Breast epithelium (tissue), 4 donors: ENCODE data around the gene C12orf42. TPM values are rescaled to one million over a fixed set of nuclear protein-coding genes. Genes with fewer than 3 reads are reported as not detected.

Experiments
- DNase-seq, 2 donors: peaks; one replicate each; pipeline ENCODE4 v3.0.0-alpha.2; 2019; ENCODE audit warnings: low spot score in 2 of 2
- H3K27ac ChIP-seq, 2 donors: fragments of 200-600 bp; sonication (generic) in 1 of 2; one replicate each; pipeline ENCODE4 v1.5.1; 2016 to 2019; ENCODE audit warnings: mild to moderate bottlenecking in 1 of 2
- H3K27me3 ChIP-seq, 2 donors: fragments of 200-600 bp; sonication (generic) in 1 of 2; one replicate each; pipeline versions ENCODE4 v1.5.1 to v1.6.0; 2017 to 2019; ENCODE audit warnings: control low read depth in 1 of 2, mild to moderate bottlenecking in 1 of 2
- H3K36me3 ChIP-seq: fragments of 200-600 bp; one replicate; pipeline ENCODE4 v1.5.1; 2019
- H3K4me1 ChIP-seq, 2 donors: fragments of 200-600 bp; sonication (generic); one replicate each; pipeline ENCODE4 v1.5.1; 2016 to 2019; ENCODE audit warnings: control low read depth in 1 of 2
- H3K4me3 ChIP-seq, 3 donors: fragments of 200-600 bp; sonication (generic); 1 replicate in 2 of 3; 2 replicates in 1 of 3; pipeline ENCODE4 v1.5.1; 2016 to 2019; ENCODE audit warnings: mild to moderate bottlenecking in 3 of 3, moderate library complexity in 2 of 3
- H3K9me3 ChIP-seq, 2 donors: fragments of 200-600 bp; sonication (generic) in 1 of 2; one replicate each; pipeline ENCODE4 v1.5.1; 2016 to 2019; ENCODE audit warnings: control low read depth in 1 of 2
- POLR2A ChIP-seq: fragments of 450-650 bp; IDR thresholded peaks from one replicate; pipeline ENCODE4 v1.6.1; 2016; ENCODE audit warnings: antibody characterized with exemption, mild to moderate bottlenecking, moderate library complexity
- POLR2AphosphoS5 ChIP-seq, 3 donors: sonication (generic); formaldehyde crosslinking; IDR thresholded peaks; one replicate each; pipeline ENCODE4 v1.6.1; 2017; ENCODE audit warnings: antibody characterized with exemption in 3 of 3
- intact Hi-C: fragments of 100-400 bp; cut with DNase I; formaldehyde crosslinking; loops from one replicate; pipeline ENCODE4 v1.15.1; 2023; ENCODE audit warnings: low total_unique reads
- total RNA-seq, 3 donors: library from RNA; depleted of rRNA; stranded (reverse); fragments of >200 nt; gene quantifications; one replicate each; pipeline ENCODE4 v1.1.0, GENCODE V29; 2016
- TF ChIP-seq, protein P1 (sequence below), 3 donors: fragments of 450-650 bp; IDR thresholded peaks; one replicate each; pipeline ENCODE4 v1.5.1; 2016 to 2017; ENCODE audit warnings: antibody characterized with exemption in 3 of 3, mild to moderate bottlenecking in 3 of 3, moderate library complexity in 3 of 3

C12orf42 gene
- total RNA-seq, 3 donors from 2014 or later = 1.6 TPM; not detected in 2

DNA sequence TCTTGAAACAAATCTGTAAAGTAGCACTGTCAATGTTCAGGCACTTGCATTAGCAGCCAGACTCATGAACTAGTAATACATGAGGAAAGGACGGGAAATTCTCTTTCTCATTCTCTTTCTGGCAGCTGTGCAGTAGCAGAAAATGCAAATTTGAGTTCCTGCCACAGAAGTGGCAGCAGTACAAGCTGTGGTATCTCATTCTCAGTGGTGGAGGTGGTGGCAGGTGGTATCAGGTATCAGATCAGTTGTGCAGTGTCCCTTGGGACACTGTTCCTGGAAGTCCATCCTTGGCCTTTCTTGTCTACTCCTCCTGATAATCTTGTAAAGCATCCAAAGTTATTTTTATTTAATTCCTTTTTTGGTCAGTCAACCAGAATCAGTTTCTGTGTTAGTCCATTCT is 103.0 kb downstream of the C12orf42 start:
- intact Hi-C loops = no loop called here

DNA sequence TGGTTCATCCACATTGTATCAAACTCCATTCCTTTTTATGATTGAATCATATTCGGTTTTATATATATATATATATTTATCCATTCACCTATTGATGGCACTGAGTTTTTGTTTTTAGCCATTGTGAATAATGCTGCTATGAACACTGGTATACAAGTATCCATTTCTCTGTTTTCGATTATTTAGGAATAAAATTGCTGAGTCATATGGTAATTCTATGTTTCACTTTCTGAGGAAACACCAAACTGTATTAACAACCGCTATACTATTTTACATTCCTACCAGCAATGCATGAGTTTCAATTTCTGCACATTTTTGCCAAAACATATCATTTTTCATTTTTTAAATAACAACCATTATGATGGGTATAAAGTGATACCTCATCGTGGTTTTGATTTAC is 104.7 kb downstream of the C12orf42 start:
- no peak overlapping the region for H3K27ac ChIP-seq
- no peaks in the 10 kb centered on the region for H3K4me1 ChIP-seq
- TF ChIP-seq POLR2AphosphoS5 (IDR thresholded peaks at IDR 0.05) (no peak), POLR2A (no peak)
- TF ChIP-seq, protein P1, sequence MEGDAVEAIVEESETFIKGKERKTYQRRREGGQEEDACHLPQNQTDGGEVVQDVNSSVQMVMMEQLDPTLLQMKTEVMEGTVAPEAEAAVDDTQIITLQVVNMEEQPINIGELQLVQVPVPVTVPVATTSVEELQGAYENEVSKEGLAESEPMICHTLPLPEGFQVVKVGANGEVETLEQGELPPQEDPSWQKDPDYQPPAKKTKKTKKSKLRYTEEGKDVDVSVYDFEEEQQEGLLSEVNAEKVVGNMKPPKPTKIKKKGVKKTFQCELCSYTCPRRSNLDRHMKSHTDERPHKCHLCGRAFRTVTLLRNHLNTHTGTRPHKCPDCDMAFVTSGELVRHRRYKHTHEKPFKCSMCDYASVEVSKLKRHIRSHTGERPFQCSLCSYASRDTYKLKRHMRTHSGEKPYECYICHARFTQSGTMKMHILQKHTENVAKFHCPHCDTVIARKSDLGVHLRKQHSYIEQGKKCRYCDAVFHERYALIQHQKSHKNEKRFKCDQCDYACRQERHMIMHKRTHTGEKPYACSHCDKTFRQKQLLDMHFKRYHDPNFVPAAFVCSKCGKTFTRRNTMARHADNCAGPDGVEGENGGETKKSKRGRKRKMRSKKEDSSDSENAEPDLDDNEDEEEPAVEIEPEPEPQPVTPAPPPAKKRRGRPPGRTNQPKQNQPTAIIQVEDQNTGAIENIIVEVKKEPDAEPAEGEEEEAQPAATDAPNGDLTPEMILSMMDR (IDR thresholded peaks at IDR 0.05) = no peak
- no peaks in the 10 kb centered on the region for H3K27me3 ChIP-seq
- no peak overlapping the region for H3K4me3 ChIP-seq
- intact Hi-C loops = no loop called here
- no peaks in the 10 kb centered on the region for H3K36me3 ChIP-seq
- peaks cover 0 to 6% of the 10 kb centered on the region in 2 donors for H3K9me3 ChIP-seq
- DNase-seq = no peak

More for the DNA sequence above, 103.0 kb downstream of the C12orf42 start:
- DNase-seq = no peak
- Histone ChIP-seq H3K4me3 (no peak overlapping the region), H3K36me3 (no peaks in the 10 kb centered on the region), H3K27ac (no peak overlapping the region), H3K4me1 (no peaks in the 10 kb centered on the region), H3K27me3 (no peaks in the 10 kb centered on the region), H3K9me3 (peaks cover 0 to 6% of the 10 kb centered on the region in 2 donors)
- TF ChIP-seq POLR2A = no peak
- no peak for TF ChIP-seq POLR2AphosphoS5 (IDR thresholded peaks at IDR 0.05)

DNA sequence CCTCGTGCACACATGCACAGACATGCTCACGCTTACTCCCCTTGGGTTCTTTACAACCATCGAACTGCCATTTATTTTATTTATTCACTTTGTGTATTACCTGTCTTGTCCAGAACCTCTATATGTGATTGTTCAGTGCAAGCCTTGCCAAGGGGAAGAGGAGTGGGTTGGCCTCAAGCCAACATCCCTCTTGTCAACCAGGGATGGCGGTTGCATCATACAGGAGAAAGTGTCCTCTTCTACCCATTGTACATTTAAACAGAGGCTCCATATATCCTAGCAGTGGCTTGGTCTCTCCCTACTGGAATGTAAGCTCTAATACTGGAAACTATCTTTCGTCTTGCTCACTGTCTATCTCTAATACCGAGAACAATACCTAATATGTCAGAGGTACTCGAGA is 108.4 kb downstream of the C12orf42 start:
- intact Hi-C loops = no loop called here
- no peak for TF ChIP-seq POLR2A
- TF ChIP-seq, protein P1 (IDR thresholded peaks at IDR 0.05) = no peak
- no peak for TF ChIP-seq POLR2AphosphoS5 (IDR thresholded peaks at IDR 0.05)
- no peak for DNase-seq
- Histone ChIP-seq H3K27me3 (no peaks in the 10 kb centered on the region), H3K9me3 (peaks cover 0 to 6% of the 10 kb centered on the region in 2 donors), H3K36me3 (no peaks in the 10 kb centered on the region), H3K4me3 (no peak overlapping the region), H3K27ac (no peak overlapping the region), H3K4me1 (no peaks in the 10 kb centered on the region)

DNA sequence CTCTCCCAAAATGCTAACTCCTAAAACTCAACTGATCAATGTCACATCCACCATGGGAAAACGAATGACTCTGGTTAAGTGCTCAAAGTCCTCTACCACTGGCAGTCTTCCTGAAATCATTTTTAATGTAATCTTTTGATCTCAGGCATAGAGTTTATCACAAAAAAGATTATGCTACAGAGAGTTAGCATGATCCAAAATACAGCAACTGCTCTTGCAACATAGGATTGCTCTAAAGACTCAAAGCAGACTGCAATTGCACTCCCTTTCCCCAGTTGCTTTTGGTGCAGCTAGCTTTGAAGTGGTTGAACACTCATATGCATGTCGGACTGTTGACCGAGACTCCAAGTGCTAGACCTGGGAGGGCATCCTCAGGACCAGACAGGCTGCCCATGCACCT is 109.3 kb downstream of the C12orf42 start:
- TF ChIP-seq POLR2A (no peak), POLR2AphosphoS5 (IDR thresholded peaks at IDR 0.05) (no peak)
- TF ChIP-seq, protein P1 (IDR thresholded peaks at IDR 0.05) = no peak
- H3K4me1 ChIP-seq = no peaks in the 10 kb centered on the region
- no peak for DNase-seq
- no peak overlapping the region for H3K4me3 ChIP-seq
- no peaks in the 10 kb centered on the region for H3K36me3 ChIP-seq
- no peaks in the 10 kb centered on the region for H3K27me3 ChIP-seq
- H3K9me3 ChIP-seq = peaks cover 0 to 6% of the 10 kb centered on the region in 2 donors
- intact Hi-C loops = no loop called here
- H3K27ac ChIP-seq = no peak overlapping the region

DNA sequence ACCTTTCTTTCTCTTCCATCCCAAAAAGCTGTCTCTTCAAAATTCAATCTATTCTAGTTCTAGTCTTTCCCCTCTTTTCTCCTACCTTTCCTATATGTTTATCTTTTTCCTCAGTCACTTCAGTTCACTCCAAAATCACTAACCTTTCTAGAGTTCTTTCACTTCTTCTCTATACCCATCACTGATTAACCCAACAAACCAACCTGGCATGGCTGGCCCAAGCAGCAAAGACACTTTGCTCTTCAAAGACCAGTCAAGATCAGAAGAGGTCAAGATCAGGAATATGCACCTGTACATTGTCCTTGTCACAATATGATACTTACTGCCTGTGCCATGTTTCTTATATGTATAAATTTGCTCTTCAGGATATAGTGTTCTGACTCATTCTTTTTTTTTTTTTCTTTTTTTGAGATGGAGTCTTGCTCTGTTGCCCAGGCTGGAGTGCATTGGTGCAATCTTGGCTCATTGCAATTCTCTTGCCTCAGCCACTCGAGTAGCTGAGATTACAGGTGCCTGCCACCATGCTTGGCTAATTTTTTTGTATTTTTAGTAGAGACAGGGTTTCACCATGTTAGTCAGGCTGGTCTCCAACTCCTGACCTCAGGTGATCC is 112.9 kb downstream of the C12orf42 start:
- Histone ChIP-seq H3K9me3 (no peaks in the 10 kb centered on the region), H3K36me3 (no peaks in the 10 kb centered on the region), H3K4me1 (no peaks in the 10 kb centered on the region), H3K27me3 (no peaks in the 10 kb centered on the region), H3K27ac (no peak overlapping the region), H3K4me3 (no peak overlapping the region)
- intact Hi-C loops = no loop called here
- TF ChIP-seq, protein P1 (IDR thresholded peaks at IDR 0.05) = no peak
- TF ChIP-seq POLR2AphosphoS5 (IDR thresholded peaks at IDR 0.05) = no peak
- no peak for TF ChIP-seq POLR2A
- no peak for DNase-seq
